ENCODE data around the gene ATP2A3. TPM values are rescaled to one million over a fixed set of nuclear protein-coding genes. Genes with fewer than 3 reads are reported as not detected.
"Not testable (repeated sequence)": the region's sequence is repeated elsewhere in the genome, so short reads cannot be mapped to it uniquely, and the experiment has no call there.

The ATP2A3 gene
- total and polyA plus RNA-seq, 12 donors: 1.3 to 29.1 (median 15.9) TPM

GRCh38 chr17:3995067-3995466 is 30.8 kb upstream of the ATP2A3 start:
- Histone ChIP-seq H3K27ac (no peak overlapping the region), H3K4me1 (replicated peaks in 1 of 2) (no peaks in the 10 kb centered on the region), H3K27me3 (peaks cover 3% of the 10 kb centered on the region), H3K9me3 (replicated peaks in 1 of 3) (no peaks in the 10 kb centered on the region), H3K36me3 (replicated peaks in 1 of 2) (no peaks in the 10 kb centered on the region), H3K4me3 (no peak overlapping the region)
- 31 to 49% (median 40%) methylated on average over 1 of the region's 1 CpG for WGBS, 4 donors
- no peak for DNase-seq
- intact Hi-C loops (cut with DNase I): no loop called here
- no peak for TF ChIP-seq CTCF (IDR thresholded peaks at IDR 0.05)
- TF ChIP-seq POLR2A (IDR thresholded peaks at IDR 0.05): no peak

DNA sequence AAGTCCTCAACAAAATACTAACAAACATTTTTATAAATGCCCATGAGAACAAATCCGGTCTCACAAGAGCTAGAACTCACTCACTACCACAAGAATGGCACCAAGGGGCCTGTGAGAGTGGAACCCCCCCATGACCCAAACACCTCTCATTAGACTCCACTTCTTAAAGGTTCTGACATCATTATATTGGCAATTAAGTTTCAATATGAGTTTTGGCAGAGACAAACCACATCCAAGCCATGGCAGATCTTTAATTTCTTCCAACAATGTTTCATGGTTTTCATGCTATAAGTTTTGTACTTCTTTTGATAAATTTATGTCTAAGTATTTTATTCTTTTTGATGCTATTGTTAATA is 30.0 kb upstream of the ATP2A3 start:
- no peak for TF ChIP-seq CTCF (IDR thresholded peaks at IDR 0.05)
- no peak for TF ChIP-seq POLR2A (IDR thresholded peaks at IDR 0.05)
- H3K27me3 ChIP-seq: no peaks in the 10 kb centered on the region
- 96 to 100% (median 100%) methylated on average over 1 of the region's 1 CpG for WGBS, 4 donors
- no peaks in the 10 kb centered on the region for H3K4me1 ChIP-seq (replicated peaks in 1 of 2)
- DNase-seq: no peak
- H3K27ac ChIP-seq: no peak overlapping the region
- no peaks in the 10 kb centered on the region for H3K9me3 ChIP-seq (replicated peaks in 1 of 3)
- no peaks in the 10 kb centered on the region for H3K36me3 ChIP-seq (replicated peaks in 1 of 2)
- intact Hi-C loops (cut with DNase I): no loop called here
- H3K4me3 ChIP-seq: no peak overlapping the region

- no peak overlapping the region for H3K4me3 ChIP-seq
- H3K27ac ChIP-seq: no peak overlapping the region
- no peaks in the 10 kb centered on the region for H3K27me3 ChIP-seq
- H3K9me3 ChIP-seq (replicated peaks in 1 of 3): no peaks in the 10 kb centered on the region
- intact Hi-C loops (cut with DNase I): no loop called here
- WGBS, 4 donors: 80 to 84% (median 82%) methylated on average over 8 of the region's 8 CpGs
- H3K4me1 ChIP-seq (replicated peaks in 1 of 2): no peaks in the 10 kb centered on the region
- TF ChIP-seq POLR2A (IDR thresholded peaks at IDR 0.05): no peak
- no peak for TF ChIP-seq CTCF (IDR thresholded peaks at IDR 0.05)
- no peaks in the 10 kb centered on the region for H3K36me3 ChIP-seq (replicated peaks in 1 of 2)
- DNase-seq: no peak
Measured at GRCh38 chr17:3993493-3994220, 29.4 kb upstream of the ATP2A3 start.

DNA sequence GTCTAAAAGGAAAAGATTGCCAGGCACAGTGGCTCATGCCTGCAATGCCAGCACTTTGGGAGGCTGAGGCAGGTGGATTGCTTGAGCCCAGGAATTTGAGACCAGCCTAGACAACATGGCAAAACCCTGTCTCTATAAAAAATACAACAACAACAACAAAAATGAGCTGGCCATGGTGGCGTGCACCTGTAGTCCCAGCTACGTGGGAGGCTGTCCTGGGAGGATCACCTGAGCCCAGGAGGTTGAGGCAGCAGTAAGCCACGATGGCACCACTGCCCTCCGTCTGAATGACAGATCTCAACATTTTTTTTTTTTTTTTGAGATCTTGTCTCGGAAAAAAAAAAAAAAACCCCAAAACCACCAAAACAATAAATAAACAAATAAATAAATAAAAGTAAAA is 28.1 kb upstream of the ATP2A3 start:
- no peaks in the 10 kb centered on the region for H3K36me3 ChIP-seq (replicated peaks in 1 of 2)
- no peaks in the 10 kb centered on the region for H3K27me3 ChIP-seq
- DNase-seq: no peak
- no peaks in the 10 kb centered on the region for H3K9me3 ChIP-seq (replicated peaks in 1 of 3)
- intact Hi-C loops (cut with DNase I): no loop called here
- TF ChIP-seq CTCF (IDR thresholded peaks at IDR 0.05): no peak
- no peak for TF ChIP-seq POLR2A (IDR thresholded peaks at IDR 0.05)
- 78 to 89% (median 85%) methylated on average over 5 of the region's 5 CpGs for WGBS, 4 donors
- no peak overlapping the region for H3K4me3 ChIP-seq
- H3K4me1 ChIP-seq (replicated peaks in 1 of 2): no peaks in the 10 kb centered on the region
- no peak overlapping the region for H3K27ac ChIP-seq

- H3K27ac ChIP-seq; H3K4me3 ChIP-seq; DNase-seq; H3K4me1 ChIP-seq (replicated peaks in 1 of 2); H3K27me3 ChIP-seq; H3K9me3 ChIP-seq (replicated peaks in 1 of 3); H3K36me3 ChIP-seq (replicated peaks in 1 of 2); intact Hi-C loops (cut with DNase I): not testable (repeated sequence)
- WGBS, 4 donors: 82 to 88% (median 84%) methylated on average over 3 of the region's 3 CpGs
Measured at GRCh38 chr17:3991699-3992098, 27.5 kb upstream of the ATP2A3 start.

Data from adrenal gland (tissue), 12 donors.